ENCODE results near the gene TC2N.
"Not testable (repeated sequence)": the region's sequence is repeated elsewhere in the genome, so short reads cannot be mapped to it uniquely, and the experiment has no call there.

Gene TC2N

DNA sequence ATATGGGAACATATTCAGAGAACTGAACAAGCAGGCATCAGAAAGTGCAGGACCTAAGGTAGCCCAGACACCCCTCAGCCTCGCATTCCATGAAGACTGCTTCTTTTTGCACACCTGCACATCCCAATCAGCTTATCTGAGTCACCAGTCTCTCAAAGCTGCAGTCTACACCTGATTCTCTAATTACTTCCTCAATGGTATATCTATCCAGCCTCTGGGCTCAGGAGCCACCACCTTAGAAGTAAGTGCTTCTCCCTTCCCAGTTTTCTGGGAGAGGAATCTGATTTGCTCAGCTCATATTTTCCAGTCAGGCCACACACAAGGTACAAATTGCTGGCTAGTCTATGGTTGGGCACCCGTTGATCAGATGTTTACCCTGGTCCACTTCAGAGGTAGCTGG lies 21.7 kb downstream of the TC2N start:
- Mint-ChIP-seq H3K27me3 (no peaks in the 10 kb centered on the region), H3K4me1 (peaks cover 28% of the 10 kb centered on the region), H3K36me3 (peaks cover 83% of the 10 kb centered on the region), H3K9me3 (no peaks in the 10 kb centered on the region), H3K27ac (no peak overlapping the region), H3K4me3 (no peak overlapping the region)
- CTCF ChIA-PET: no interaction called here
- DNase-seq: no peak

GRCh38 chr14:91845056-91845455 lies 22.3 kb downstream of the TC2N start:
- DNase-seq, H3K27ac Mint-ChIP-seq, H3K9me3 Mint-ChIP-seq, H3K4me3 Mint-ChIP-seq, CTCF ChIA-PET, H3K27me3 Mint-ChIP-seq: not testable (repeated sequence)
- Mint-ChIP-seq H3K4me1 (peaks cover 31% of the 10 kb centered on the region), H3K36me3 (peaks cover 85% of the 10 kb centered on the region)

DNA sequence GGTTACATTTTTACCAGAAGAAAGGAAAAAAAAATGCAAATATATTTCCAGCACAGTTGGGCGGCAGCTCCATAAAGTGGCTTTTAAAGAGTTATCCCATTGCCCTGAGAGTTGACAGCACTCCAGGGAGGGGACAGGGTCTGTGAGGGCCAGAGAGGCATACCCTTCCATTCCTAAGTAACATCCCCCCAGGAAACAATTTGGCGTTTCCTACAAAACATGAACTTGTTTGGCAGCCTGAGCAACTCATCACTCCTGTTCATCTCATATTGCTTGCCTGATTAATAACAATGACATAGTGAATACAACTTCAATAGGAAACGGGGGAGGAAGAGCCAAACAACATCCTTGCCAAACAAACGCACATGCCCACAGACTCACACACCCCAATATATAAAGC lies 23.3 kb downstream of the TC2N start:
- Mint-ChIP-seq H3K9me3 (no peaks in the 10 kb centered on the region), H3K27ac (no peak overlapping the region), H3K4me3 (no peak overlapping the region), H3K4me1 (peaks cover 38% of the 10 kb centered on the region), H3K36me3 (peaks cover 84% of the 10 kb centered on the region), H3K27me3 (no peaks in the 10 kb centered on the region)
- CTCF ChIA-PET: no interaction called here
- DNase-seq: no peak

DNA sequence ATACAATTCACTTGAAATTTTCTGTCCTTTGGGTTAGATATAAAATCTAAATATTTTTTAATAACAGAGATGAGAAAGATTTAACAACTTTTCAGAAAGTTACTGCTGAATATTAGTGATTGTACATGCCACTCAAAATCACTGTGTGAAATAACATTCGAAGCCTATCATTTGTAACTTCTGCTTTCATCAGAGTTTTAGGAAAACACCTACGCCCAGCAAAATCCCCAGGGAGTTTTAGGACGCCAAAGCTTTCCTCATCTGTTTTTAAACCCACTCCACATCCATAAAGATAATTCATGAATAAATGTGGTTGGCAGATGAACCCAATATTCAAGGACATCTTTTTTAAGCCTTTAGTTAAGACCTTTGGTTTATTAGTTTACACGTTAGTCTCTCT lies 23.9 kb downstream of the TC2N start:
- no peaks in the 10 kb centered on the region for H3K27me3 Mint-ChIP-seq
- DNase-seq: no peak
- CTCF ChIA-PET: no interaction called here
- no peaks in the 10 kb centered on the region for H3K9me3 Mint-ChIP-seq
- no peak overlapping the region for H3K4me3 Mint-ChIP-seq
- H3K4me1 Mint-ChIP-seq: peaks cover 39% of the 10 kb centered on the region
- no peak overlapping the region for H3K27ac Mint-ChIP-seq
- peaks cover 84% of the 10 kb centered on the region for H3K36me3 Mint-ChIP-seq

- CTCF ChIA-PET: interaction anchor here (1.1 to 1.9 kb wide), 2 partner anchors 15 to 16 kb away, joined by 3 to 5 read pairs; no protein-coding TSS in a partner anchor
- Mint-ChIP-seq H3K9me3 (no peaks in the 10 kb centered on the region), H3K27me3 (peaks cover 11% of the 10 kb centered on the region), H3K4me1 (peaks cover 56% of the 10 kb centered on the region), H3K36me3 (peaks cover 84% of the 10 kb centered on the region), H3K4me3 (no peak overlapping the region), H3K27ac (no peak overlapping the region)
- DNase-seq: no peak
Observed at GRCh38 chr14:91841065-91841464, 26.3 kb downstream of the TC2N start.

DNA sequence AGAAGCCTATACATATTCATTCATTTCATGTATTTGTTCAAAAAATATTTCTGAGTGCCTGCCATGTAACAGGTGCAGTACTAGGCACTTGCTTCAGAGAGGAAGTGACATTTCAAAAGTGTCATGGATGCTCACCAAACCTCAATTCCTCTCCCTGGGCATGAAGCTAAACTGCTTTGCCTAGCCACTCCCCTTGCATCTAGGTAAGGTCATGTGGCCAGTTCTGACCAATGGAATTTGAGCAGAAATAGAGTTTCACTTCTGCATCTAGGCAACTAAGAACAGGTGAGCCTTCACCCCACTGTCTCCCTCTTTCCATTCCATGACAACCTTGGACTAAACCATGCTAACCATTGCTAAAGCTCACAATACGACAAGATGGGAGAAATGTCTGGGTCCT lies 27.6 kb downstream of the TC2N start:
- H3K9me3 Mint-ChIP-seq: no peaks in the 10 kb centered on the region
- no peak for DNase-seq
- no peak overlapping the region for H3K4me3 Mint-ChIP-seq
- CTCF ChIA-PET: interaction anchor here (0.5 to 1.9 kb wide), 2 partner anchors 16 to 666 kb away, joined by 3 to 5 read pairs; no protein-coding TSS in a partner anchor
- H3K27ac Mint-ChIP-seq: no peak overlapping the region
- peaks cover 17% of the 10 kb centered on the region for H3K27me3 Mint-ChIP-seq
- H3K4me1 Mint-ChIP-seq: peaks cover 66% of the 10 kb centered on the region
- peaks cover 82% of the 10 kb centered on the region for H3K36me3 Mint-ChIP-seq

DNA sequence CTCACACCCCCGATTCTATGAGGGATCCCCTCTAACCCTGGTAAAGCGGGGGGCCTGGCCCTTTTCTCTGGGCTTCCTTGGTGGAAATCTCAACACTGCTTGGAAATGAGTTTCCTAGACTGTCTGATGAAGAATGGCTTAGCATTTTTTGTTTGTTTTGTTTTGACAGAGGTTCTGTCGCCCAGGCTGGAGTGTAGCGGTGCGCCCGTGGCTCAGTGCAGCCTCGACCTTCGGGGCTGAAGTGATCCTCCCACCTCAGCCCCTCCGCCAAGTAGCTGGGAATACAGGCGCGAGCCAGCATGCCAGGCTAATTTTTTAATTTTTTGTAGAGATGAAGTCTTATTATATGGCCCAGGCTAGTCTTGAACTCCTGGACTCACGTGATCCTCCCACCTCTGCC lies 30.3 kb downstream of the TC2N start:
- Mint-ChIP-seq H3K27me3 (peaks cover 17% of the 10 kb centered on the region), H3K27ac (no peak overlapping the region), H3K4me1 (peaks cover 76% of the 10 kb centered on the region), H3K36me3 (peaks cover 77% of the 10 kb centered on the region), H3K4me3 (peak overlapping the region; percentile 82), H3K9me3 (no peaks in the 10 kb centered on the region)
- no peak for DNase-seq
- CTCF ChIA-PET: no interaction called here

DNA sequence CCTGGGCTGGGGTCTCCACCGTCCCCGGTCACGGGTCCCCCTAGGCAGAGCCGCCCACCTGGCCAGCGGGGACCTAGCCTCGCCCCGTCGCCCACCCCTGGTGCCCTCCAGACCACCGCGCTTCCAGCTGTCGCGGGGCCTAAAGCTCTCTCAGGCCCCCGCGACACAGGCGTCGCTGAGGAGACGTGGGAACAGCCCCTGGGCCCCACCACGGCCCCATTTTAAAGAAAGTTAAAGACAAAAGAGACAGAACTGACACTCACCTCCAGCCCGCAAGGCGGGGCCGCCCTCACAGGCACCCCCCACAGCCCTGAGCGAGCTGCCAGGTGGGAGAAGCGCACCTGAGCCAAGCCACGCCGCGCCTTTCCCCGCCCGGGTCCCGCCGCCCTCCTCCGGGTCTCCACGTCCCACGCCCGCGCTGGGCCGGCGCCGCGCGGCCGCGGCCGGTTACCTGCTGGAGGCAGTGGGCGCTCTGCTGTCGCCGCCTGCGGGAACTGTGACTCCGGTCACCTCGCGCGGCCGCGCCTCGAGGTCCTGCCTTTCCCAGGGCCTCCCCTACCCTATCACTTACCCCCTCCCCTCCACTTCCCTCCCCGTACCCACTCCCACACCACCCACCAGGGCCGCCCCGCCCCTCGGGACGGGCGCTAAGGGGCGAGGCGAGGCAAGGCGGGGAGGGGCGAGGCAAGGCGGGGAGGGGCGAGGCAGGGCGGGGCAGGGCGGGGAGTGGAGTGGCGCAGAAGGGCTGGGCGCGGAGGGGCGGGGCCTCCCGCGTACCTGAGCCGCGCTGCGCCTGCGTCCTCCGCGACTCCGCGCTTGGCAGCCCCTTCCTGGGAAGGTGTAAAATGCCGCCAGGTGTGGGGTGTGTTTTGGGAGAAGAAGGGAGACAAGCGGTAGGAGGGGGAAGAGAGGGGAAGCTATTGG lies 31.2 kb downstream of the TC2N start:
- Mint-ChIP-seq H3K27me3 (peaks cover 17% of the 10 kb centered on the region), H3K9me3 (no peaks in the 10 kb centered on the region), H3K27ac (no peak overlapping the region), H3K36me3 (peaks cover 71% of the 10 kb centered on the region), H3K4me1 (peaks cover 68% of the 10 kb centered on the region), H3K4me3 (peak overlapping the region; percentile 82)
- CTCF ChIA-PET: interaction anchor here (0.9 kb wide), 1 partner anchor 38 kb away, joined by 3 read pairs; no protein-coding TSS in a partner anchor
- DNase-seq: peak; percentile 88

DNA sequence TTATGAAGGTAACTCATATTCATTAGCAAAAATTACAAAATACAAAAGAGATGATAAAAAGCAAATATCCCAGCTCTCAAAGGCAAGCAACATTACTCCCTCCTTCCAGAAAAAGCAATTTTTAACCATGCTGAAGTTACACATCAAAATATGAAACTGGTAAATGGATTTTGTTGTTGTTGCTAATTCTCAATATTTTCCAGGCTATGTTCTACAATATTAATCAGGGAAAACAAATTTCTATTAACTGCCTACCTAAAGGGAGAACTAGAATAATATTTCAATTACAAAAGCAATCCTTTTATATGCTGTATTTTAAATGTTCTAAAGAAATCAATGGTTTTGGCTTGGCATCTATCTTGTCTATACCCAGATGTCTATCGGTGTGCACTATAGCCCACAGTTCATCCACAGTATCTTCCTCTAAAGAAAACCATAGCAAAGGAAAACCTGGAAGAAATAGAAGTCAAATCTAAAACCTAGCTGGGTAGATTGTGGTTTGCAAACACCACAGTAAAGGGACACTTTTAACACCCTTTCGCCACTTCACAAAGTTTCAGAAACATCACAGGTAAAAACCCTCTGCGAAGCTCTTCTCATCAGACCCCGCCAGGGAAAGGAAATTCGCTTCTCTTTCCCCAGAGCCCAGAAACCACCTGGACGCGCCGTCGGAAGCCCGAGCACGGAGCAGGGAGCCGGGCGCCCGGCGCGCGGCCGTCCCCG lies 32.0 kb downstream of the TC2N start:
- H3K4me1 Mint-ChIP-seq: peaks cover 66% of the 10 kb centered on the region
- DNase-seq: peak; percentile 38

DNA sequence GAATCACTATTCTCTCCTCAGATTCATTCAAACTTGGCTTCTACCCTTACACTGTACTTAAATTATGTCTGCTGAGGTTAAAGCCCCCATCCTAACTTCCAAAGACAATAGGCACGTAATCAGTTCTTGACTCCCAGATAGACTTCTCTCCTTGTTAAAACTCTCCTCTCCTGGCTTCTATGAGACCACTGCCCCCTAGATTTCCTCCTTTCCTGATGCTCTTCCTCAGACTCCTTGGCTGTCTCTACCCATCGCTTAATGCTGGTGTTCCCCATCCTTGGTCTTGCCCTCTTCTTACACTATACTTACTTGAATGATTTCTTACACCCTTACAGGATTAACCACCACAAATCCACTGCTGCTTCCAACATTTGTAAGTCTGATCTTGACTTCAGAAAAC lies 32.8 kb downstream of the TC2N start:
- no peak for DNase-seq
- no peak overlapping the region for H3K27ac Mint-ChIP-seq
- H3K9me3 Mint-ChIP-seq: no peaks in the 10 kb centered on the region
- H3K27me3 Mint-ChIP-seq: peaks cover 17% of the 10 kb centered on the region
- peaks cover 66% of the 10 kb centered on the region for H3K4me1 Mint-ChIP-seq
- peaks cover 68% of the 10 kb centered on the region for H3K36me3 Mint-ChIP-seq
- no peak overlapping the region for H3K4me3 Mint-ChIP-seq
- CTCF ChIA-PET: no interaction called here

More for the DNA sequence above, 32.0 kb downstream of the TC2N start:
- no peaks in the 10 kb centered on the region for H3K9me3 Mint-ChIP-seq
- peak overlapping the region; percentile 40 for H3K27ac Mint-ChIP-seq
- CTCF ChIA-PET: interaction anchor here (0.9 kb wide), 1 partner anchor 39 kb away, joined by 3 read pairs; no protein-coding TSS in a partner anchor
- H3K27me3 Mint-ChIP-seq: peaks cover 17% of the 10 kb centered on the region
- peaks cover 68% of the 10 kb centered on the region for H3K36me3 Mint-ChIP-seq
- H3K4me3 Mint-ChIP-seq: peak overlapping the region; percentile 67

- Mint-ChIP-seq H3K27ac (no peak overlapping the region), H3K4me1 (peaks cover 44% of the 10 kb centered on the region), H3K9me3 (no peaks in the 10 kb centered on the region), H3K27me3 (peaks cover 7% of the 10 kb centered on the region), H3K36me3 (peaks cover 60% of the 10 kb centered on the region), H3K4me3 (no peak overlapping the region)
- no peak for DNase-seq
- CTCF ChIA-PET: interaction anchor here (1.3 kb wide), 1 partner anchor 116 kb away, joined by 3 read pairs; no protein-coding TSS in a partner anchor
Observed at GRCh38 chr14:91831337-91831736, 36.0 kb downstream of the TC2N start.

DNA sequence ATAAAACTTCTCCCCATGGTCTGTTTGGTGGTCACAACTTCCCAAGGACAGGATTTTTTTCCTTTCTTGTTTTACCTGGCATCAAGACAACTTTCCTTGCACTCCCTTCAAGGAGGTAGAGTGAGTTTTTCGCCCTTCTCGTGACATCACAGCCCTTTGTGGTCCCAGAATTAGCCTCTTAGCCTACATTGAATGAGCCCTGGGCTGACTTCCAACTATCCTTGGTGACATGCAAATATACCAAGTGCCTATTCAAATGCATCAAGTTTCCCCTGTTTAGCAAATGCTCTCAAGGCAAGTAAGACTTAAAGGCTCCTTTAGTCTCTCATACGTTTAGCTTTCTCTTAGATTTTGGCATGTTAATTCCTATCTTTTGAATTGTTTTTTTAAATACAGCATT lies 36.6 kb downstream of the TC2N start:
- Mint-ChIP-seq H3K27me3 (peaks cover 4% of the 10 kb centered on the region), H3K36me3 (peaks cover 62% of the 10 kb centered on the region), H3K4me1 (peaks cover 43% of the 10 kb centered on the region), H3K9me3 (no peaks in the 10 kb centered on the region), H3K4me3 (no peak overlapping the region), H3K27ac (no peak overlapping the region)
- CTCF ChIA-PET: interaction anchor here (1.3 kb wide), 1 partner anchor 116 kb away, joined by 3 read pairs; no protein-coding TSS in a partner anchor
- no peak for DNase-seq

- Mint-ChIP-seq H3K4me1 (peaks cover 32% of the 10 kb centered on the region), H3K36me3 (peaks cover 60% of the 10 kb centered on the region), H3K9me3 (no peaks in the 10 kb centered on the region), H3K27me3 (no peaks in the 10 kb centered on the region), H3K4me3 (no peak overlapping the region), H3K27ac (no peak overlapping the region)
- CTCF ChIA-PET: interaction anchor here (1.3 kb wide), 1 partner anchor 82 kb away, joined by 3 read pairs; no protein-coding TSS in a partner anchor
- no peak for DNase-seq
Observed at GRCh38 chr14:91829511-91829910, 37.8 kb downstream of the TC2N start.

DNA sequence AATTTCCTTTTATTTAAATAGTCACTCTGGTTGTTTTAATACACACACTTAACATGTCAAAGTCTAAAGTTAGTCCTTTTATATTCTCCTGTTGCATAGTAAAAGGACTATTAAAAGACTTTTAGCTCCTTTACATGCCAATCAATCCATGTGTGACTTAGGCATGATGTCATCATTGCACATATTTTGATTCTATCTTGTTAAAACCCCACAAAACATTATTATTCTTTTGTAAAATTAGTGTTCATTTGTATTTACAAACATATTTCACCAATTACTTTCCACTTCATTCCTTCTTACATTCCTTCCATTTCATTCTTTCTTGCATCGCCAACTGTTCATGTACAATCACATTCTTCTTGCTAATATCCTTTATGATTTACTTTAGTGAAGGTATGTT lies 39.6 kb downstream of the TC2N start:
- H3K27ac Mint-ChIP-seq: no peak overlapping the region
- H3K9me3 Mint-ChIP-seq: no peaks in the 10 kb centered on the region
- no peak overlapping the region for H3K4me3 Mint-ChIP-seq
- H3K4me1 Mint-ChIP-seq: peaks cover 21% of the 10 kb centered on the region
- CTCF ChIA-PET: interaction anchor here (0.6 kb wide), 1 partner anchor 612 kb away, joined by 3 read pairs; no protein-coding TSS in a partner anchor
- peaks cover 58% of the 10 kb centered on the region for H3K36me3 Mint-ChIP-seq
- H3K27me3 Mint-ChIP-seq: no peaks in the 10 kb centered on the region
- no peak for DNase-seq

Data from activated naive CD4-positive, alpha-beta T cell treated with anti-CD3 and anti-CD28 coated beads, Interleukin-2, amount 10 ng/mL, durations not matched to agents 7 days and 5 days (primary cell).